Lung (tissue), 12 donors: ENCODE results near the gene MAST4. TPM values are rescaled to one million over a fixed set of nuclear protein-coding genes. Genes with fewer than 3 reads are reported as not detected.

Experiments used
- ATAC-seq: fragments of 200-7000 bp; cut with Tn5 transposase; one replicate; pipeline ENCODE4 v1.9.1; 2020; ENCODE audit warnings: moderate number of reproducible peaks; ENCODE audit not compliant: insufficient read depth, low FRiP score
- DNase-seq, 3 donors: peaks; one replicate each; pipeline ENCODE4 v3.0.0-alpha.2; 2013 to 2017
- H3K27ac ChIP-seq, 2 donors: one replicate each; pipeline ENCODE4 v1.5.1; 2013; ENCODE audit warnings: mild to moderate bottlenecking in 2 of 2, moderate library complexity in 2 of 2, control low read depth in 1 of 2, inconsistent platforms in 1 of 2, low read depth in 1 of 2, low read length in 1 of 2
- H3K27me3 ChIP-seq, 3 donors: one replicate each; pipeline ENCODE4 v1.5.1; 2013; ENCODE audit warnings: low read length in 2 of 3; ENCODE audit not compliant: control insufficient read depth in 3 of 3, insufficient read depth in 3 of 3
- H3K36me3 ChIP-seq, 4 donors: one replicate each; pipeline ENCODE4 v1.5.1; 2013; ENCODE audit warnings: low read length in 4 of 4, mild to moderate bottlenecking in 1 of 4, moderate library complexity in 1 of 4; ENCODE audit not compliant: control insufficient read depth in 4 of 4, insufficient read depth in 4 of 4
- H3K4me1 ChIP-seq, 5 donors: one replicate each; pipeline ENCODE4 v1.5.1; 2013; ENCODE audit warnings: low read length in 5 of 5, mild to moderate bottlenecking in 2 of 5, moderate library complexity in 1 of 5; ENCODE audit not compliant: control insufficient read depth in 5 of 5, insufficient read depth in 5 of 5
- H3K4me3 ChIP-seq: one replicate; pipeline ENCODE4 v1.5.1; 2013; ENCODE audit warnings: mild to moderate bottlenecking, control low read depth, moderate library complexity
- H3K9ac ChIP-seq, 2 donors: one replicate each; pipeline ENCODE4 v1.5.1; 2013; ENCODE audit warnings: low read length in 2 of 2, control low read depth in 1 of 2; ENCODE audit not compliant: insufficient read depth in 1 of 2
- H3K9me3 ChIP-seq, 4 donors: one replicate each; pipeline ENCODE4 v1.5.1; 2013; ENCODE audit warnings: low read length in 3 of 4, mild to moderate bottlenecking in 1 of 4, moderate library complexity in 1 of 4; ENCODE audit not compliant: control insufficient read depth in 4 of 4, insufficient read depth in 3 of 4
- CTCF ChIP-seq: IDR thresholded peaks from 2 replicates; pipeline ENCODE4 v1.5.1; 2012; ENCODE audit warnings: mild to moderate bottlenecking; ENCODE audit errors: control extremely low read depth, extremely low read depth
- WGBS, 2 donors: extraction: QIAGEN DNeasy Blood & Tissue Kit; methylation state at CpG; one replicate each; pipeline ENCODE4 v1.1.7; 2013; 5-methylcytosine and 5-hydroxymethylcytosine counted together
- polyA plus RNA-seq, 2 donors: library from polyadenylated mRNA; stranded (reverse); fragments of 200-250 nt; gene quantifications; one replicate each; pipeline ENCODE4 v1.2.1, GENCODE V29; 2013
- total RNA-seq, 2 donors: library from RNA; depleted of rRNA in 1 of 2; stranded (reverse); fragments of >200 nt in 1 of 2; gene quantifications; one replicate each; pipeline ENCODE4 v1.2.1, GENCODE V29; 2014 to 2021
- donor health status: control.
- donor health status: control.
- donor health status: Bipolar disorder and iron deficiency.
- donor health status: healthy.
- donor health status: DM: yes; HTN: yes; CAD: no.

MAST4 gene
- total and polyA plus RNA-seq, 4 donors = 13.9 to 153 (median 46.2) TPM

- ATAC-seq (no peak), DNase-seq (no peak)
- no peak for TF ChIP-seq CTCF
- WGBS, 2 donors = 36 to 57% methylated on average over 2 of the region's 2 CpGs
- Histone ChIP-seq H3K9me3 (no peaks in the 10 kb centered on the region), H3K4me3 (no peak overlapping the region), H3K27ac (peak overlapping the region in 1 of 2 donors; percentile 9), H3K27me3 (no peaks in the 10 kb centered on the region), H3K9ac (peak overlapping the region in 1 of 2 donors; percentile 43), H3K4me1 (peaks cover 3 to 60% (median 34%) of the 10 kb centered on the region in 5 donors), H3K36me3 (no peaks in the 10 kb centered on the region)
Observed at GRCh38 chr5:66888613-66889012, 292.4 kb downstream of the MAST4 start.

GRCh38 chr5:66889056-66889455 lies 292.9 kb downstream of the MAST4 start:
- 64 to 78% methylated on average over 4 of the region's 4 CpGs for WGBS, 2 donors
- ATAC-seq (no peak), DNase-seq (no peak)
- H3K27me3 ChIP-seq = no peaks in the 10 kb centered on the region
- H3K9me3 ChIP-seq = no peaks in the 10 kb centered on the region
- H3K9ac ChIP-seq = peak overlapping the region in 1 of 2 donors; percentile 43
- H3K27ac ChIP-seq = peak overlapping the region in 1 of 2 donors; percentile 57
- no peak overlapping the region for H3K4me3 ChIP-seq
- TF ChIP-seq CTCF = no peak
- peaks cover 3 to 60% (median 32%) of the 10 kb centered on the region in 5 donors for H3K4me1 ChIP-seq
- no peaks in the 10 kb centered on the region for H3K36me3 ChIP-seq

- ATAC-seq (peak; percentile 23), DNase-seq (no peak)
- no peaks in the 10 kb centered on the region for H3K36me3 ChIP-seq
- H3K4me1 ChIP-seq = peaks cover 4 to 57% (median 32%) of the 10 kb centered on the region in 5 donors
- TF ChIP-seq CTCF = no peak
- no peak overlapping the region for H3K4me3 ChIP-seq
- peak overlapping the region in 1 of 2 donors; percentile 57 for H3K27ac ChIP-seq
- H3K9me3 ChIP-seq = no peaks in the 10 kb centered on the region
- no peak overlapping the region for H3K9ac ChIP-seq
- H3K27me3 ChIP-seq = no peaks in the 10 kb centered on the region
- WGBS, 2 donors = 53 to 73% methylated on average over 4 of the region's 4 CpGs
Observed at GRCh38 chr5:66889524-66889923, 293.3 kb downstream of the MAST4 start.
